Sigmoid colon (tissue), 4 donors: Measurements from ENCODE around the gene LAMA3.

Source experiments
- CTCF ChIP-seq, 4 experiments: fragments of 450-650 bp in 3 of 4; fragments of 200-600 bp in 1 of 4; IDR thresholded peaks; one replicate each; pipeline ENCODE4 v1.5.1; 2016 to 2019; ENCODE audit warnings: antibody characterized with exemption in 4 of 4, mild to moderate bottlenecking in 3 of 4, moderate library complexity in 2 of 4
- POLR2A ChIP-seq, 2 donors: fragments of 450-650 bp; IDR thresholded peaks; one replicate each; pipeline ENCODE4 v1.6.1; 2016; ENCODE audit warnings: antibody characterized with exemption in 2 of 2, mild to moderate bottlenecking in 2 of 2, moderate library complexity in 2 of 2
- POLR2AphosphoS5 ChIP-seq, 4 donors: sonication (generic); formaldehyde crosslinking; IDR thresholded peaks; one replicate each; pipeline ENCODE4 v1.6.1; 2017; ENCODE audit warnings: antibody characterized with exemption in 4 of 4

GRCh38 chr18:23926571-23926970 is 237.3 kb downstream of the LAMA3 start:
- no peak for TF ChIP-seq CTCF (IDR thresholded peaks at IDR 0.05)
- TF ChIP-seq POLR2AphosphoS5 (IDR thresholded peaks at IDR 0.05): no peak
- TF ChIP-seq POLR2A (IDR thresholded peaks at IDR 0.05): no peak
